Erythroblast (primary cell): ENCODE measurements around the gene MYEOV.

Experiments
- GATA1 ChIP-seq: IDR thresholded peaks from 2 replicates; pipeline ENCODE4 v1.6.1; 2011; ENCODE audit warnings: low read depth, mild to moderate bottlenecking, control low read depth, low read length, moderate library complexity
- POLR2A ChIP-seq: IDR thresholded peaks from 2 replicates; pipeline ENCODE4 v1.6.1; 2011; ENCODE audit warnings: mild to moderate bottlenecking, low read length

DNA sequence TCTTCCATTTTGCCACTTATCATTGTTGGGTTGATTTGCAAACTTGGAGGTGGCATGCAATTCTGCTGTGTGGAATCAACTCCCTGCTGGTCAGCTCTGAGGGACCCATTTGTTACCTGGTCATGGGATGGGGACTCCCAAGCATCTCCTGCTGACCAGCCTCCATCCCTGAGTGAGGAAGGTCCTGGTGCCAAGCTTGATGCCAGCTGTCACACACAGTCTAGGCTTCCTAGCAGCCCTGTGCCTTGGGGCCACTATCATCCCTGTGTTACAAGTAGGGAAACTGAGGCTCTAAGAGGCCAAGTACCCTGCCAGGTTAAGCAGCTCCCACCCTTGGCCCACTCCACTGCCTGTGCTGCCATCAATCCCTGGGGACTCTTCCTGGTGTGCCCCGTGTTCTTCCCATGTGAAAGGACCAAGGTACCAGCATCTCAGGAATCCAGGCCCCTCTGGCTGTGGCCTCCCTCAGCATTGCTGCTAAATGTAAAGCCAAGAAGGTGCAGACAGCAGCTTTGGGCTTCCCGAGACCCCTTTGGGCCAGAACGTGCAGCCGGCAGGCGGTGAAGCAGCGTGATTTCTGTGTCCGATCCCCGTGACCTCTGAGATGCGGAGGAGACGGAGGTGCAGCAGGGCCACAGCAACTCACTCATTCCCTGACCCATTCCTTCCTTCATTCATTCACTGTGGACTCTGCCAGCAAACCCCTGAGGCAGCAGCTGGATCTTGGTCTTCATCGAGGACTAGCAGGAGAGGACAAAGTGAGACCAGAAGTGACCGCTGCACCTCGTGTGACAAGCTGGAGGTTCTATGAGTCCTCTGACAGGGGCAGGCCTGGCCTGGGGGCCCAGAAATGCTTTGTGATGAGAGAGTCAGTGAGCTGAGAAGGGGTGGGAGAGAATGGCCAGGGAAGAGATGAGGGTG lies 49.7 kb downstream of the MYEOV start:
- no peak for TF ChIP-seq POLR2A
- TF ChIP-seq GATA1 = no peak
